ENCODE measurements around the gene BPIFB3.
"Not testable (repeated sequence)": the region's sequence is repeated elsewhere in the genome, so short reads cannot be mapped to it uniquely, and the experiment has no call there.

Gene BPIFB3

GRCh38 chr20:33092361-33092760, 38.7 kb downstream of the BPIFB3 start:
- DNase-seq = no peak

- DNase-seq = no peak
These were observed 39.4 kb downstream of the BPIFB3 start for GRCh38 chr20:33093074-33093473.

- no peak for DNase-seq
These were observed 39.9 kb downstream of the BPIFB3 start for GRCh38 chr20:33093582-33093981.

GRCh38 chr20:33095249-33095648, 41.5 kb downstream of the BPIFB3 start:
- DNase-seq = no peak

- peak; percentile 69 to 85 for DNase-seq
These were observed 42.3 kb downstream of the BPIFB3 start for GRCh38 chr20:33095902-33096584.

GRCh38 chr20:33097001-33097400, 43.3 kb downstream of the BPIFB3 start:
- no peak for DNase-seq

- DNase-seq = peak in 1 of 2 experiments; percentile 25
These were observed 46.3 kb downstream of the BPIFB3 start for GRCh38 chr20:33099843-33100538.

- no peak for DNase-seq
These were observed 49.9 kb downstream of the BPIFB3 start for GRCh38 chr20:33103556-33103955.

GRCh38 chr20:33104336-33104735, 50.6 kb downstream of the BPIFB3 start:
- DNase-seq = no peak

GRCh38 chr20:33105316-33105924, 51.7 kb downstream of the BPIFB3 start:
- no peak for DNase-seq

GRCh38 chr20:33106058-33106620, 52.4 kb downstream of the BPIFB3 start:
- DNase-seq = not testable (repeated sequence)

GRCh38 chr20:33108661-33109060, 55.0 kb downstream of the BPIFB3 start:
- DNase-seq = no peak

- DNase-seq = no peak
These were observed 56.6 kb downstream of the BPIFB3 start for GRCh38 chr20:33110147-33110825.

- no peak for DNase-seq
These were observed 57.6 kb downstream of the BPIFB3 start for GRCh38 chr20:33111306-33111705.

- no peak for DNase-seq
These were observed 59.1 kb downstream of the BPIFB3 start for GRCh38 chr20:33112547-33113386.

GRCh38 chr20:33113387-33113908, 59.7 kb downstream of the BPIFB3 start:
- DNase-seq = no peak

GRCh38 chr20:33115501-33115900, 61.8 kb downstream of the BPIFB3 start:
- DNase-seq = not testable (repeated sequence)

- DNase-seq = no peak
These were observed 66.3 kb downstream of the BPIFB3 start for GRCh38 chr20:33119725-33120720.

GRCh38 chr20:33120934-33121333, 67.2 kb downstream of the BPIFB3 start:
- no peak for DNase-seq

- not testable (repeated sequence) for DNase-seq
These were observed 68.6 kb downstream of the BPIFB3 start for GRCh38 chr20:33122297-33122696.
